IPS-15b (cell line): ENCODE data around the gene MRPS10.
A peak's percentile ranks its signal among the peaks of the same experiment; 100 is the strongest.

Experiments used
- H3K27me3 ChIP-seq: one replicate; pipeline ENCODE4 v1.6.1; 2013; ENCODE audit warnings: low read length; ENCODE audit not compliant: control insufficient read depth, insufficient read depth
- H3K36me3 ChIP-seq: one replicate; pipeline ENCODE4 v1.6.1; 2013; ENCODE audit warnings: low read length; ENCODE audit not compliant: control insufficient read depth, insufficient read depth
- H3K4me1 ChIP-seq: one replicate; pipeline ENCODE4 v1.6.1; 2013; ENCODE audit warnings: mild to moderate bottlenecking, low read length; ENCODE audit not compliant: control insufficient read depth, insufficient read depth
- H3K4me3 ChIP-seq: one replicate; pipeline ENCODE4 v1.5.1; 2013; ENCODE audit warnings: low read depth, low read length
- H3K9ac ChIP-seq: one replicate; pipeline ENCODE4 v1.6.1; 2013; ENCODE audit warnings: low read depth, mild to moderate bottlenecking, low read length
- H3K9me3 ChIP-seq: one replicate; pipeline ENCODE4 v1.6.1; 2013; ENCODE audit warnings: mild to moderate bottlenecking, low read length; ENCODE audit not compliant: control insufficient read depth, insufficient read depth

Gene MRPS10

DNA sequence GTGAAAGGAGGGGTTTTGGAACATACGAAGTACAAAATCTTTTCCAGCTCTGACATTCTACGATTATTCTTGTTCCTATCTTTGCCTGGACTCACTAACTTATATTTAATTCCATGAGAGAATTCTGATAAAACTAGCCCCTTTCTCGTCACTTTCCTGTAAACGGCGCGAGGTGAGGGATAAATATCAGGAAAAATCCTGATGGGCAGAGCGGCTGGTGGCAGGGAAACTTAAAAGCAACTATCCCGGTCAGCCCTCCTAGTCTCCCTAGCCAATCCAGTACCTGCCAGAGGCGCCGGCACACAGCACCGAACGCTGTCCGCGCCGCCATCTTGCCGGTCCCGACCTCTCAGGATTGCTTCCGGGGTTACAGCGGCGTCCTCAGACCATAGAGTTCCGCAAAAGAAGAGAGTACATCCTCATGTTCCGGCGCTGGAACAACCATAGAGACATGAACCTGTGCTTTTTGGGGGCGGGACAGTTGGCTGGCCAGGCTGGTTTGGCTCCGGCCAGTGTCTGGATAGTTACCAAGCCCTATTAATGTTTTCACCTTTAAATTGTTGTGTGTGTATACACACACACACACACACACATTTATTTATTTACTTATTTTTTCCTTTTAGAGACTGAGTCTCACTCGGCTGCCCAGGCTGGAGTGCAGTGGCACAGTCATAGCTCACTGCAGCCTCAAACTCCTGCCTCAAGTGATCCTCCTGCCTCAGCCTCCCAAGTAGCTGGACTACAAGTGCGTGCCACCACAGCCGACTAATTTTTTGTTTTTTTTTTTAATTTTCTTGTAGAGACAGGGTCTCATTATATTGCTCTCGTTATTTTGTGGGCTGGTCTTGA is at the start of gene MRPS10:
Gene MRPS10, minus strand, starts transcription at position 343 of the 849 bp plus-strand sequence. Its CDS starts 12 bp downstream, at position 331.
- Histone ChIP-seq H3K9ac (peak within 1 kb of the TSS; percentile 91), H3K4me3 (peak within 1 kb of the TSS; percentile 73), H3K4me1 (no peaks in the 10 kb centered on the region), H3K27me3 (no peaks in the 10 kb centered on the region), H3K9me3 (no peaks in the 10 kb centered on the region), H3K36me3 (no peaks in the 10 kb centered on the region)

DNA sequence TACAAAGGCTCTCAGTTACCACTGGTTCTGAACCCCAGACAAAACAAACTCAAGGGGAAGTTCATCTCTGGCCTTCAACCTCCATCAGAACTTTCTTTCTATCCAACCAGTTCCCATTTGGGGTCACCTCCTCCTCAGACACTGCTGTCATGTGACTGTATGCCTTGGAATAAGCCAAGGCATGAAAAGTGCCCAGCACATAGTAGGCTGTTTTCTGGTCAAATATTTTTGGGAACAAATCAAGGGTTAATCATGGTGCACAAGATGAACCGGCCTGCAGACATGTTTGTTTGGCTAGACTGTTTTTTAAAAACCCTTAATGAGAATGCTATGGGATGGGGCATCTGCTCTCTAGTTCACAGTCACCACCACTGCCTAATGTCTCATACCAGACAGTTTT is 48.9 kb upstream of the MRPS10 start:
- Histone ChIP-seq H3K36me3 (peaks cover 13% of the 10 kb centered on the region), H3K9ac (no peak overlapping the region), H3K27me3 (no peaks in the 10 kb centered on the region), H3K4me3 (no peak overlapping the region), H3K4me1 (peaks cover 5% of the 10 kb centered on the region), H3K9me3 (no peaks in the 10 kb centered on the region)

DNA sequence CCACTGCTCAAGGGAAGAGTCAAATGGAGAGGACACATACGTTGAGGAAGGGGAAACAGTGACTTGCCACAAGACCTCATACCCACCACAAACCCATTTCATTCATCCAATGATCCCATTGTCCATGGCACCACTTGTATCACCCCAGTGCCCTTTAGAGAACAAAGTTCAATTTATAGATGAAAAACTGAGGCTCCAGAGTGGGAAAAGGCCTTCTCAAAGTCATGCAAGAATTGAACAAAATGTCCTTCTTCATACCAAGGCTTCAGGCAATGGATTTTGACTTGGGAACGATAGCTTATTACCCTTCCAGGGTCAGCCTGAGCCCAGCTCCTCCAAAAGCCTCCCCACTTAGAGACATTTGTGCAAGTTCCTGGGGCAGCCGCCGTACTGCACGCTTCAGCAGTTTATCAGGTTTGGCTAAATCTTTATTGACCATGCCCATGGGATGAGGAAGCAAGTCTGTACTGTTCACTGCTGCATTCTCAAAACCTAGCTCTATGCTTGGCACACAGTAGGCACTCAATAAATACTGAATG is 47.3 kb upstream of the MRPS10 start:
- Histone ChIP-seq H3K27me3 (no peaks in the 10 kb centered on the region), H3K9ac (no peak overlapping the region), H3K4me3 (no peak overlapping the region), H3K4me1 (peaks cover 6% of the 10 kb centered on the region), H3K9me3 (no peaks in the 10 kb centered on the region), H3K36me3 (peaks cover 13% of the 10 kb centered on the region)

DNA sequence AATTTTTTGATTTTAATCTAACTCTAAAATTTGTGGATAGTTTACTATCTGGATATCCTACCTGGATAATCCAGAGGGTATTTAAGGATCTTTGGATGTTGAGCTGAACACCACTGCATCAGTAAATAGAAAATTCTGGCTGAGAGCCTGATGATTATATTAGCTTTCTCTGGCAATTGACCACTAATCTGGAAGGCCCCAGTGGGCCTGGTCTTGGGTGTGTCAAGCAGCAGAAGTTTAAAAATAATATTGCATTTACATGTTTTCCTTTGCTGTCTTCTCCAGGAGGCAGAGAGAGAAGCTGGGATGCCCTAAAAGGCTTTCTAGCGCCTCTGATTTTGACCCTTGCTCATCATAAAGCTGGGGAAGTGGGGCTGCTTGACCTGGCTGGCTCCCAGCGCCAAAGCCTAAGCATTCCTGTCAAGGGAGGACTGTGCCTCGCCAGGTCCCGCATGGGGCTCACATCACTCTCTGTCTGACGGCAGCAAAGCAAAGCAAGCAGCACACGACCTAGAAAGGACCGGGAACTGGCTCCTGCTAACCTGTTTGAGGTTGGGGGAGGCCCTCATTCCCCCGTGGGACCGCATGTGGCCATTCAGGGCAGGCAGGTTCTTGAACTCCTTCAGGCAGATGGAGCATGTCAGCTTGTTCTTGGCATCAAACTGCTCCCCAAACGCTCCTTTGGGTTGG is 46.6 kb upstream of the MRPS10 start:
- peaks cover 13% of the 10 kb centered on the region for H3K36me3 ChIP-seq
- no peak overlapping the region for H3K4me3 ChIP-seq
- H3K27me3 ChIP-seq: no peaks in the 10 kb centered on the region
- no peak overlapping the region for H3K9ac ChIP-seq
- peaks cover 6% of the 10 kb centered on the region for H3K4me1 ChIP-seq
- H3K9me3 ChIP-seq: no peaks in the 10 kb centered on the region

DNA sequence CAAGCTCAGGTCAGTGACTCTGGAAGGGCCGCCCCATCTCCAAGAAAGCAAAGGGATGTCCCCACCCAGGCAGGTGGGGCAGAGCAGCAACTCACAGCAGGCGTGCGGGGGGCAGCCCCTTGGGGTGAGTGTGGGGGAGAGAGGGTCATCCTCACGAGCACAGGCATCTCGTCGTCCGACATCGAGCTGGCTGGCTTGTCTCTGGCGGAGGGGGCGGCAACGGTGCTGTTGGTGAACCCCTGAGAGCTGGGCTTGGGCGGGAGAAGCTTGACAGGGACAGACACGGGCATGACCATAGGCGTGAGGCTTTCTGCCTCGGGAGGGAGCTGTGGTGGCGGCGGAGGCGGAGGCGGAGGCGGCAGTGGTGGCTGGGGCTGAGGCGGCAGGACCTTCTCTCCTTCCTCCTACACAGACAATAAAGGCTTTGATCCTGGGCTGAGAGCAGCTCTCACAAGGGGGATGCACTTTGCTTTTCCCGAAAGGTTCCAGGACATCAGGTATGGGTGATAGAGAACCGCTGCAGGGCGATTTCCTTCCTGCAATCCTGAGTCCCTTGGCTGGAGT is 45.6 kb upstream of the MRPS10 start:
- peaks cover 8% of the 10 kb centered on the region for H3K4me1 ChIP-seq
- H3K4me3 ChIP-seq: no peak overlapping the region
- peaks cover 6% of the 10 kb centered on the region for H3K36me3 ChIP-seq
- H3K9ac ChIP-seq: no peak overlapping the region
- no peaks in the 10 kb centered on the region for H3K27me3 ChIP-seq
- no peaks in the 10 kb centered on the region for H3K9me3 ChIP-seq

DNA sequence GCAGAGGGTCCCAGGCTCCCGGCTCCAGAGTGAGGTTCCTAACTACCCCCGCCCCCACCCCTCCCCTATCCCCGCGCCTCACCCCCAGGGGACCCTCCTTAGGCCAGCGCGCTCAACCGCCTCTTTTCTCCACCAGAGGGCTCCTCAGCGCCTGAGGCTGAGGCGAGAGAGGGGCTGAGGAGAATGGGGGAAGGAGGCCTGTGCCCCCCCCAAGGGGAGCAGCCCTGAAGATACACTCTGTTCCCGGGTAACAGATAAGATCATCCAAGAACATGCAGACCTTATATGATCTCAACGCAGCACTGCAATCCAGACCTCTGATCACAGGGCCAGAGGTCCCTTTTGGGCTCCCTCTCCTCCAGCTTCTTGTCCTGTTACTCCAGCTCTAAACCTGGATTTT is 43.3 kb upstream of the MRPS10 start:
- H3K9ac ChIP-seq: no peak overlapping the region
- no peaks in the 10 kb centered on the region for H3K27me3 ChIP-seq
- peak overlapping the region; percentile 43 for H3K4me3 ChIP-seq
- no peaks in the 10 kb centered on the region for H3K9me3 ChIP-seq
- H3K4me1 ChIP-seq: peaks cover 21% of the 10 kb centered on the region
- peaks cover 4% of the 10 kb centered on the region for H3K36me3 ChIP-seq

DNA sequence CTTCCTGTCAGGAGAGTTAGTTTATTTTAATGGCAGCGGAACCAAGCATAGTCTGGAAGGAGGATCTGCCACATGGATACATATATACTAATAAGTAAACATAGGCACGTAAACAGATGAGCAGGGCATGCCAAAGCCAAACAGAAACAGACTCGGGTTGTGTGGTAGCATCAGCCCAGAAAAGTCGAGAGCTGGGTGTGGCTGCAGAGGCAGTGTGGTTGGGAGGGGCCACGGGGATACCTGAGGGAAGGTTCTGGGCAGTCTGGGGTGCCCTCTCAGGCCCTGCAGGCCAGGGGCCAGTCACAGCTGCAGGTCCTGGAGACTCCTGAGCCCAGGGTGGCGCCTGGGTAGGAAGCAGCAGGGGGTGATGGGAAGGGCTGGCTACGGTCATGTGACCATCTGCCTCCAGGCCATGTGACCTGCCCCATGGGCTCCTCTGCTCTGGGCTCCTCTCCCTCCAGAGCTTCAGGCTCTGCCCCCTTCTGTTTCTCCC is 42.8 kb upstream of the MRPS10 start:
- H3K4me1 ChIP-seq: peaks cover 21% of the 10 kb centered on the region
- H3K9ac ChIP-seq: no peak overlapping the region
- H3K27me3 ChIP-seq: no peaks in the 10 kb centered on the region
- peaks cover 5% of the 10 kb centered on the region for H3K36me3 ChIP-seq
- peak overlapping the region; percentile 43 for H3K4me3 ChIP-seq
- H3K9me3 ChIP-seq: no peaks in the 10 kb centered on the region

DNA sequence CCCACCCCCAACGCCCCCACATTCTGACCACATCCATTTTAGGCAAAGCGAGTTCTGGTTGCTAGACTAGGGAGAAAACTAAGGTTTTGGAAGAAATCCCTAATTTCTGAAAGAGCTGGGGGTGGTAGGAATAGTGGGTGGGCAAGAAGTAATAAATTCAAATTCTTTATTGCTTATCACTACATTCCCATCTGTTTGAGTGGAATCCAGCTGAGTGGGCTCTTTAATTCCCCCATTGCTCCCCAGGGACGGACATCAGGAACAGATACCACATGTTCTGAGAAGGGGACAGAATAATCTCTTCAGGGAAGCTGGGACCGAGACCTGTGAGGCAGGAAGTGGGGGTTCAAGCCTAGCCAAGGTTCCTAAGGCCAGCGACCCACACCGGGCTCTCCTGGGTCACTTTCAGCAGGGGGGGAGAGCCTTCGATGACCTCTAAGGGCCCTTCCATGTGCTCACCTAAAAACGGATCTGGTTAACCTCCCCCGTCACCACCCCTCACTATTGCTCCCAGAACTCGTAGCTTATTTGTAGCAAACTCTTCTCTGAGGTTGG is 42.3 kb upstream of the MRPS10 start:
- no peaks in the 10 kb centered on the region for H3K9me3 ChIP-seq
- H3K4me1 ChIP-seq: peaks cover 21% of the 10 kb centered on the region
- H3K9ac ChIP-seq: no peak overlapping the region
- no peak overlapping the region for H3K4me3 ChIP-seq
- H3K36me3 ChIP-seq: peaks cover 9% of the 10 kb centered on the region
- H3K27me3 ChIP-seq: no peaks in the 10 kb centered on the region

DNA sequence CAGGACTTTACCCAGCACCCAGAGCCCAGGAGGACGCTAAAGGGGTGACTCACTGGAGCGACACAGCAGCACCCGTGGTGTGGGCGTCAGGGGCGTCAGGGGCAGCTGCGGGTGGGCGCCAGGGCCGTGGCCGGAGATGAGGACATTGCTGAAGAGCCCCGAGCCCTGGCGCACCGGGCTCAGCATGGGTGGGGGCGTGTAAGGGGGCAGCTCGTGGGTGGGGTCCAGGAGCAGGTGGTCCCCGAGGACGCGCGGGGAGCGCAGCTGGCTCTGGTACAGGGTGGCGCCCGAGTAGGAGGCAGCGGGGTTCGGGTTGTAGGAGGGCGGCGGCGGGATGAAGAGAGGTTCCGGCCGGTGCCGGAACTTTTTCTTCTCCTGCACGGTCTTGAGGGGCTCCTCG is 41.6 kb upstream of the MRPS10 start:
- Histone ChIP-seq H3K4me1 (peaks cover 21% of the 10 kb centered on the region), H3K9me3 (no peaks in the 10 kb centered on the region), H3K36me3 (peaks cover 11% of the 10 kb centered on the region), H3K4me3 (no peak overlapping the region), H3K9ac (no peak overlapping the region), H3K27me3 (no peaks in the 10 kb centered on the region)

DNA sequence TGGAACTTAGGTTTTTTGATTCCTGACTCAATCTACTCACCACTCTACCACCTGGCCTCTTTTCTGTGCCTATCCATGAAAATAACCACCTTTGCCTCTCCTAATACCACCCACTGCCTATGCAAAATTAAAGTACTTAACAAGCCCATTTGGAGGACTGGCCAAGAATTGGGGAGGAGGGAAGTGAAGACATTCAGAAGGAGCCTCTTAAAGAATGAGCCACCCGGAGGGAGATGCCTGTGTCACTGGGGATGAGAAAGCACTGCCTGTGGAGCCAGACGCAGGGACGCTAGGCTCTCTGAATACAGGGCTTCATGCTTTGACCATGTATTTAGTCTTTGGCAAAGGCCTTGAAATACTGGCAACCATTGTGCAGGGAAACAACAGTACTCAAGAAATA is 40.0 kb upstream of the MRPS10 start:
- Histone ChIP-seq H3K4me3 (no peak overlapping the region), H3K4me1 (peaks cover 21% of the 10 kb centered on the region), H3K36me3 (peaks cover 15% of the 10 kb centered on the region), H3K9me3 (no peaks in the 10 kb centered on the region), H3K9ac (no peak overlapping the region), H3K27me3 (no peaks in the 10 kb centered on the region)

DNA sequence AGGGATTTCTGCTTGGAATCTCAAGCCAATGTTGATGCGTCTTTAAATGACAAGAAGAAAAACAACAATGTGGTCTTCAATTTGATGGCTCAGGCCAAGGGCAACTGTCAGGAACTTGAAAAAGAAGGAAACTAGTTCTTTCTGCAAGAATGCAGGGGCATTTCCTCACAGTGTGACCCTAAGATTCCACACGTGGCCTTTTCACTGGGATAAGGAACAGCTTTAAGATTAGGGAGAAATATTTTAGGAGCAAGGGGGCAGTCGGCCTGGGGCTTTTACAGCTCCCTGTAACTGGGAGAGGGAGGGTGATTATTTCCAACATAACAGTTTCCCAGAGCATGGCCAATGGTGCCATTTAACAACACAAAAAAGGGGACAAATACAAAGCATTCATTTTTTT is 39.4 kb upstream of the MRPS10 start:
- Histone ChIP-seq H3K9ac (no peak overlapping the region), H3K4me3 (no peak overlapping the region), H3K27me3 (no peaks in the 10 kb centered on the region), H3K9me3 (no peaks in the 10 kb centered on the region), H3K36me3 (peaks cover 15% of the 10 kb centered on the region), H3K4me1 (peaks cover 21% of the 10 kb centered on the region)
